Non-pigmented ciliary epithelial cell (primary cell): ENCODE results near the gene NT5C2.

Experiments
- DNase-seq: peaks from one replicate; pipeline ENCODE4 v3.0.0-alpha.2; 2010; ENCODE audit warnings: low read depth

NT5C2 gene

GRCh38 chr10:103055105-103055504, 138.0 kb downstream of the NT5C2 start:
- no peak for DNase-seq

DNA sequence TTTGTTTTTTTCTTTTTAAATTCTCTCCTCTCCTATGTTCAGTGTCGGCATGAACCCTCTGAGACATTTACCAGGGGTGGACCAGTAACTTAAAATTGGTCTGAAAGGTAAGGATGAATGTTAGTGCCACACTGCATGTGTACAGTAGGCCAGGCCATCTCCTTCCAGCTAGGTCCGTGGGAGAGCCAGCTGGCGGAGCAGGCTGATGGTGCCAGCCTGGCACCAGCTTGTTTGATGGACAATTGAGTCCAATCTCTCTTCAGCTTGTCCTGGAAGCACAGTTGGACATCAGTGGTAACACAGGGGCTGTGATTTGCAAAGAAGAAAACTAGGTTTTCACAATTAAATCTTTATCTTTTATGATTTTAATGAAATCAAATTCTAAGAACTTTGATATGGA, 138.5 kb downstream of the NT5C2 start:
- DNase-seq: no peak

DNA sequence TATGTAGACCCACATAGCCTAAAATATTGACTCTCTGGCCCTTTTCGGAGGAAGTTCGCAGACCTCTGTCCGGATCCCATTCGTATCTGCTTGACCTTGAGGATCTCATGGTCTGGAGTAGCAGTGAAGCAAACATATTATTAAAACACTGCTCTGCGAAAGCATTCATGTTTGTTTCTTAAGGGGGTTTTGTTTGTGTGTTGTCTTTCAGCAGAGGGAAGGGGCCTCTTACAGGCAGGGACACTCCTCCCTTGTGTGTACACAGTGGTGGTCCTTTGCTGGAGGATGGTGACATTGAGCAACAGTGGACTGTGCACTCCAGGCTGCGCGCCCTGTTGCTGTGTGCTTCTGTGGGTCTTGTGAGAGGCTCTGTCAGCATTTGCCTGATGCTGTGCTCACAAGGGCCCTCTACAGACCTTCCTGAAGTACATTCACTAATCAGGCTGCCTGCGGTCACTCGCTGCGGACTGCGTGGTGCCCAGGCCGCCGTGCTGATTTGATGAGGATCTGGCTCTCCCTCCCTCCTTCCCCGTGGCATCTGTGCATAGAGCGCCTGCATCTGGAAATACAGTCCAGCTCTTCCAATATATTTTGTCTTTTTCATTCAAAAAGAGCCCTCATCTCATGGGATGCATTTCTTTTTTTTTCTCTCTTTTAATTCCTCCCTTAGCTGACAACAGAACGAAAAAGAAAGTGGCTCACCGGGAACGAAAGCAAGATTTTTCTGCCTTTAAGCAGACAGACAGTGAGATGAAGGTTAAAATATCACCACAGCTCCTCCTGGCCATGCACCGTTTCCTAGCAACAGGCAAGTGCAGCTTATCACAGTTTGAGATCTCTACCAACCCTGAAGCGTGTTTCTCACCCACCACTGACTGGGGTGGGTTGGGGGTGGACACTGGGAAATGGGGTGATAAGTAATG, 139.2 kb downstream of the NT5C2 start:
- DNase-seq: peak; percentile 41

GRCh38 chr10:103049237-103049636, 143.8 kb downstream of the NT5C2 start:
- no peak for DNase-seq

DNA sequence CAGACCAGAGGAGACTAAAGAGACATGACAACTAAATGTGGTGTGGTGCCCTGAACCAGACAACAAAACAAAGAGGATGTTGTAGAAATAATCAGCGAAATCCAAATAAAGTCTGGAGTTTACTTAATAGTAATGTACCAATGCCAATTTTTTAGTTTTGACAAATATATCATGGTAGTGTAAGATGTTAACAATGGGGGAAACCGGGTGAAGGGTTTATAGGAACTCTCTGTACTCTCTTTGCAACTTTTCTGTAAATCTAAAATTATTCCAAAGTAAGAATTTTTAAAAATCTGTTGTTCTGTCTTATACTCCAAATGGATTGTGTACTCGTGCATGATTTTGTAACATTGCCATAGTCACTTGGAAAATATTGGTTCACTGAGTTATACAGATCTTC, 145.7 kb downstream of the NT5C2 start:
- no peak for DNase-seq

GRCh38 chr10:103045961-103046360, 147.1 kb downstream of the NT5C2 start:
- DNase-seq: no peak

GRCh38 chr10:103044942-103045489, 148.1 kb downstream of the NT5C2 start:
- peak; percentile 85 for DNase-seq

DNA sequence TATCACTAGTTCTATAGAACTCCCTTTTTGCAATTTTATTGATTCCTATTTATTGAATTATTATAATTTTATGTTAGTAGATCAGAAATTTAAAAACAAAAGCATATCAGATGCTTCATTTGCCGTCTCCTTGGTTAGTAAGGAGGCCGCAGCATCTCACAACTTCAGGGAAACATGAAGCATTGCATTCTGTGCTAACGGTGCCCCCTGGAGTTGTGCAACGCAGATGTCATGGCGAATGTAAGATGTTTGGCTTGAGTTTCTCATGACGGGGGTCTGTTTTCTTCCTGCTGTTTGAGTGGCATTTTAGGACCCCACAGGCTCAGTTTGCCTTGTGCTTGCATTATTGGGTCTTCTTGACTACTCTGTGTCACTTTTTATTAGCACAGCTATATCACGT, 150.2 kb downstream of the NT5C2 start:
- DNase-seq: no peak

DNA sequence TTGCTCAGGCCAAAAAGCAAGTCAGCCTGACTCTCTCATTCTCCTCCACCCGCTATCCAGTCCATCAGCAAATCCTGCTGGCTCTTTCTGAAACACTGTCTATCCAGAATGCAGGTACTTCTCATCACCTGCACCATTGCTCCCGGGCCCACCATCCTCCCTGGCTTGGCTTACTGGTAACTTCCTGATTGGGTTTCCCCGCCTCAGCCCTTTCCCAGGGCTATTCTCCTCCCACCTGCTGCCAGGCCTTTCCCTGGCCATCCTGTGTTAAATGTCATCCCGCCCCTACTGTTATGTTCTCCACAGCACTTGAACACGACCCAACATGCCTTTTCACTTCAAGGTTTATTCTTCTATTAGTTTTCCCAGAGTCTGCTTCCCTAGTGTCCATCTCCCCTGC, 150.9 kb downstream of the NT5C2 start:
- no peak for DNase-seq

DNA sequence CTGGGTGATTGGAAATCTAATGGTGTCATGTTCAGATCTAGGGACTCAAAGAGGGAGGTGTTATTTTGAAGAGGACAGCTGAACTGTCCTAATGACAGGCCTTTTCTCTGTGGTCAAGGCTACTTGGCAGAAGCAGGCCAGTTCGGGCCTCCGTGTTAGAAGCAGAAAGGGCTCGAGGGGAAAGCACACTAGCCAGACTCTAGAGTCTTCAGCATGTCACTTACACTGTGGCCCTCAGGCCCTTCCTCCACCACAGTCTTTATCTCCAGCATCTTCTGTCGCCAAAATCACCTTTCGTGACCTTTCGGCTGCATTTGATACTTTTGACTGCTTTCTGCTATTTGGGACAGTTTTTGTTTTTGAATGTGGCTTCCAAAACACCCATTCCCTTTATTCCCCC, 151.7 kb downstream of the NT5C2 start:
- DNase-seq: no peak

GRCh38 chr10:103040418-103040817, 152.7 kb downstream of the NT5C2 start:
- peak; percentile 67 for DNase-seq

DNA sequence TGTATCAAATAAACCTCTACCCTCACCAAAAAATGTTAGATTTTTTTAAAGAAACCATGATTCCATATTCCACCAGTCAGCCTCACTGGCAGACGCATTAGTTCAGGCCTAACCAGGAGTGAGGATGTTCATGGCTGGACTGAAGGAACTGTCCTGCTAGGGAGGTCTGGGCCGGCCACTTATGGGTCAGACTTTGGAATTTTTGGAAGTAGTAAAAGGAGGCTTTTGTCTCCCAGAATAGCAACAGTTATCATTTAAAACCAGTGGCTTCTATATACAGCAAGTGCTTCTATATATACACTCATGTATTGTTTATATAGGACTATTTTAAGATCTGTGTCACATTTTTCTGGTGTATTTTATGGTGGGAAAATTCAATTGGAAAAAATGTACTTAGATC, 154.5 kb downstream of the NT5C2 start:
- DNase-seq: no peak
